Measurements from ENCODE around the gene SIRPB2.

DNA sequence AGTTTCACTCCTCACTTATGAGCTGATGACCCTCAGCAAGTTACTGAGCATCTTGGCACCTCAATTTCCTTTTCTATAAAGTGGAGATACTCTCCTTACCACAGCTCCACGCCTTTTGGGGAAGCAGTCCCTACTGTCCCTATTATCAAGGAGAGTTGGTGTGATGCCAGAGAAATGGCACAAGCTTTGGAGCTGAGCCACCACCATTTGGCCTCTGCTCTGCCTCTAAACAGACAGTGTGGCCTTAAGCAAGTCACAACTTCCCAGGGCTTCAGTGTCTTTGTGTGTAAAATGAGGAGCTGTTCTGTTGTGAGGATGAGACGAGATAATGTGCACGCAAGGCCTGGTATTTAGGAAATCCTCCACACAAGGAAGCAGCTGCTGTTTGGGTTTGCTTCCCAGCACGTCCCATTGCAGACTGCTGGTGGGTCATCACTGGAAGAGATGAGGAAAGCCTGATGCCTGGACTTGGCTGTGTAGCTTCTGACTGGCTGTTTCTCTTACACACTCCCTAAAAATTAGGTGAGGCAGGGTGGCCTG lies 43.1 kb downstream of the SIRPB2 start:
- no peak for TF ChIP-seq CTCF (IDR thresholded peaks at IDR 0.05)
- no peak for TF ChIP-seq POLR2A (IDR thresholded peaks at IDR 0.05)
